NT2/D1 (cell line): ENCODE data around the gene LILRA1.
"Not testable (repeated sequence)": the region's sequence is repeated elsewhere in the genome, so short reads cannot be mapped to it uniquely, and the experiment has no call there.

Experiments used
- SUZ12 ChIP-seq: IDR thresholded peaks from 2 replicates; pipeline ENCODE4 v1.6.1; 2011; ENCODE audit not compliant: insufficient read length, insufficient read depth; ENCODE audit errors: extremely low read depth
- YY1 ChIP-seq: IDR thresholded peaks from 2 replicates; pipeline ENCODE4 v1.6.1; 2011; ENCODE audit not compliant: insufficient read length, insufficient read depth
- ZNF274 ChIP-seq: IDR thresholded peaks from 2 replicates; pipeline ENCODE4 v1.6.1; 2011; ENCODE audit warnings: mild to moderate bottlenecking, low read depth, low read length

GRCh38 chr19:54632517-54632916, 39.1 kb downstream of the LILRA1 start:
- TF ChIP-seq ZNF274, YY1, SUZ12: not testable (repeated sequence)
